DMS 273 (cell line): Measurements from ENCODE around the gene NRCAM.
A peak's percentile ranks its signal among the peaks of the same experiment; 100 is the strongest.
"Not testable (repeated sequence)": the region's sequence is repeated elsewhere in the genome, so short reads cannot be mapped to it uniquely, and the experiment has no call there.

Experiments used
- DNase-seq: peaks from one replicate; lab custom pipeline; 2025; ENCODE audit not compliant: unreplicated experiment; lab: John Stamatoyannopoulos, UW

The NRCAM gene

GRCh38 chr7:108285003-108285368, 171.2 kb downstream of the NRCAM start:
- no peak for DNase-seq

- no peak for DNase-seq
Measured at GRCh38 chr7:108284349-108285002, 171.8 kb downstream of the NRCAM start.

- DNase-seq: peak; percentile 61
Measured at GRCh38 chr7:108283252-108283651, 173.0 kb downstream of the NRCAM start.

GRCh38 chr7:108282427-108282996, 173.7 kb downstream of the NRCAM start:
- DNase-seq: peak; percentile 31

- no peak for DNase-seq
Measured at GRCh38 chr7:108280136-108280535, 176.1 kb downstream of the NRCAM start.

- no peak for DNase-seq
Measured at GRCh38 chr7:108278776-108279175, 177.5 kb downstream of the NRCAM start.

- DNase-seq: no peak
Measured at GRCh38 chr7:108278281-108278680, 178.0 kb downstream of the NRCAM start.

GRCh38 chr7:108274447-108274846, 181.8 kb downstream of the NRCAM start:
- DNase-seq: not testable (repeated sequence)

- DNase-seq: not testable (repeated sequence)
Measured at GRCh38 chr7:108272891-108273290, 183.3 kb downstream of the NRCAM start.

- no peak for DNase-seq
Measured at GRCh38 chr7:108270385-108271015, 185.7 kb downstream of the NRCAM start.

GRCh38 chr7:108268200-108268820, 187.9 kb downstream of the NRCAM start:
- no peak for DNase-seq

- no peak for DNase-seq
Measured at GRCh38 chr7:108267615-108268014, 188.6 kb downstream of the NRCAM start.

- DNase-seq: peak; percentile 37
Measured at GRCh38 chr7:108266491-108266890, 189.7 kb downstream of the NRCAM start.

GRCh38 chr7:108266035-108266434, 190.2 kb downstream of the NRCAM start:
- DNase-seq: no peak

GRCh38 chr7:108265007-108265406, 191.2 kb downstream of the NRCAM start:
- DNase-seq: no peak

GRCh38 chr7:108263425-108263824, 192.8 kb downstream of the NRCAM start:
- peak; percentile 89 for DNase-seq

- DNase-seq: peak; percentile 18
Measured at GRCh38 chr7:108261560-108262255, 194.5 kb downstream of the NRCAM start.

- DNase-seq: not testable (repeated sequence)
Measured at GRCh38 chr7:108259447-108259846, 196.8 kb downstream of the NRCAM start.

- no peak for DNase-seq
Measured at GRCh38 chr7:108257954-108258353, 198.3 kb downstream of the NRCAM start.

- no peak for DNase-seq
Measured at GRCh38 chr7:108254259-108254658, 202.0 kb downstream of the NRCAM start.

- peak; percentile 73 for DNase-seq
Measured at GRCh38 chr7:108253275-108254044, 202.8 kb downstream of the NRCAM start.
